ENCODE measurements around the gene ALDH16A1.

DNA sequence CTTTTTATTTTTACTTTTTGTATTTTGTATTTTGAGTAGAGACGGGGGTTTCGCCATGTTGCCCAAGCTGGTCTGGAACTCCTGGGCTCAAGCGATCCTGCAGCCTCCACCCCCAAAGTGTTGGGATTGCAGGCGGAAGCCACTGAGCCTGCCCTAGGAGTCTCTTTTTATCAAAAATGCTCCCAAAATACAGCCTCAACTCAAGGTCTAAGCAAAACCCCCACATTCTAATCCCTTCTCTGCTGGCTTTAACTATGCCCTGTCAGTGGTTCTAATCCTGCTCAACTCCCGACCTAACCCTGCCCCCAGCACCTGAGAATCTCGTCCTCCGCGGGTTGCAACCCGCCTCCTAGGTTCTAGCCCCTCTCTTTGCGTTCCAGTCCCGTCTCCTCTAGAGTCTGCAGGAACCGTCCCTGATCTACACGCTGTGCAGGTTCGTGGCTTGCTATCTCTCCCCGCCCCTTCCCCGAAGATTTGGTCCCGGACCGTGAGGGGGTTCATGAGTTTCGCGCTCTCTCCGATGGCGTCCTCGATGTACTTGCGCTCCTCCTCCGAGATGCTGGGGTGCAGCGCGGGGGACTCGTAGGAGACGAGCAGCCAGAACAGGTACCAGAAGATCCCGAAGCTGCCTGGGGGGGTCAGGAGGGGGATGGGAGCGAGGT lies 19.7 kb upstream of the ALDH16A1 start:
- TF ChIP-seq CTCF (IDR thresholded peaks at IDR 0.05; ENCODE audit: low read depth, low read length, poor library complexity, severe bottlenecking) (no peak), EZH2phosphoT487 (IDR thresholded peaks at IDR 0.05; ENCODE audit: borderline replicate concordance, low read length) (no peak)

All from DOHH2 (cell line).